CD4-positive, alpha-beta T cell treated with Interleukin-1 beta for 1 hour (primary cell): ENCODE data around the gene YPEL5.
A peak's percentile ranks its signal among the peaks of the same experiment; 100 is the strongest.

ENCODE experiments used
- DNase-seq, 2 donors: peaks; one replicate each; pipeline ENCODE4 v3.0.0-alpha.2; 2020 to 2022

The YPEL5 gene

DNA sequence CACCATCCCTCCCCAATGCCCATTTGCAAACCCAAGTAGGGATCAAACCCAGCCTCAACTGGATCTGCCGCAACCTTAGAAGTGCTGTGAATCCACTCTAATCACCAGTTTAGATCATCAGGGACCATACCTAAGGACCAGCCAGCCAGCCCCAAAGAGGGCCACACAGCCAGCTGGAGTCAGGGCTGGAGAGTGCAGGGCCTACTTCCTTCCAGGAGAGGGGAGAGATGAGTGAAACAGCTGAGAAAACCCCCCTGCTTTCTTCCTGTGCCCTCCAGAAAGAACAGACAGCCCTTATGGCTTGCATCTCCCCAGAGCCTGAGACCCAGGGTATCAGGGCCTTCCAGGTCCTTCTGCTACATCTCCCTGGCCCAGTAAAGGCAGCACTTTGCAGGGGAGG lies 25.8 kb downstream of the YPEL5 start:
- DNase-seq: peak in 1 of 2 donors; percentile 18

GRCh38 chr2:30177440-30177839 lies 30.6 kb downstream of the YPEL5 start:
- DNase-seq: no peak

DNA sequence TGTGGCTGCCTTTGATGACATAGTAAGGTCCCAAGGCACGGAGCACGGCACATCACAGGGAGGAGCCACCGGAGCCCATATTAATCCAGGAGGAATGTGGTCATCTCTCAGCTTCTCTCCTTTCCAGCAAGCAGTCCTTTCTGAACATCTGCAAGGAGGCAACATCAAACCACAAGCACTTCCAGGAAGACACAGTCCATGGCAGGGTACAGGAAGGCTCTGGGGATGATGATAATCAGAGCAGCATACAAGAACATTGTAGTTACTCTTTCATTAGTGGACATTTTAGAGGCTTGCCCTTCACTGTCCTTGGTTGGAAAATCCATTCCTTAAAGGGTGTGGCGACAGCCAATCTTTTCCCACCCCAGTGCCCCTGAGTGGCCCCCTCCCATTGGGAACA lies 31.1 kb downstream of the YPEL5 start:
- DNase-seq: no peak

DNA sequence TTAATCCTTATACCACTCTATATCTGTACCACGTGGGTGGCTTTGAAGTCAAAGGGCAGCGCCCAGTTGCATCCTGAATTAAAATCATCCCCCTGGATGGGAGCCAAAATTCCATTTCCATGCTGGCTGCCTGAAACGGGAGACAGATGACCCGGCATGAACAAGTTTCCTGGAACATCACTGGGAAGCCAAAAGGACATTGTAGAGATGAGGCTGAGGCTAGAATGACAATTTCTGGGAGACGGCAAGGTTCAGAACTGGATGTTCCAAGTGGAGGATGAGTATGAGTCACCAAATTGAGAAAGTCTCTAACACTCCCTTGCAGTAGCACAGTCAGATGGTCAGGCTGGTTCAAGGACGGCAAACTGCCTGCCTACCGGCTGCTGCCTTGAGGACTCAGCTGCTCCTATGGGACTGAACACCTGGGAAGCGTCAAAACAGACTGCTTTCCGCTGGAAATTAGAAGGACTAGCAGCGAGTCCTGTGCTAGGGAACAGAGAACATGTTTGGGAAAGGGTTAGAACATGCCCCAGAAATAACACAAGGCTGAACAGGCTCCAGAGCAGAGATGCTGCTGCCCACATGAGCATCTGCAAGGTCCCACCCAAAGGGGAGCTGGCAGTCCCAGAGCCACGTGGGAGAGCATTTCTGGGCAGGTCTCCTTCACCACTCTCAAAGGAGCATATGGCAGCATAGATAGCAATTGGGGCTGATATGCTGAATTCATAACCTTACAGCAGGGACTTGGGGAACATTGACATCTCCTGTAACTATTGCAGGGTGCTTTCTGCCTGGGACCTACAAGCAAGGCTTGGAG lies 32.0 kb downstream of the YPEL5 start:
- peak in 1 of 2 donors; percentile 4 for DNase-seq

- DNase-seq: no peak
These were observed 32.7 kb downstream of the YPEL5 start for GRCh38 chr2:30179536-30179935.

DNA sequence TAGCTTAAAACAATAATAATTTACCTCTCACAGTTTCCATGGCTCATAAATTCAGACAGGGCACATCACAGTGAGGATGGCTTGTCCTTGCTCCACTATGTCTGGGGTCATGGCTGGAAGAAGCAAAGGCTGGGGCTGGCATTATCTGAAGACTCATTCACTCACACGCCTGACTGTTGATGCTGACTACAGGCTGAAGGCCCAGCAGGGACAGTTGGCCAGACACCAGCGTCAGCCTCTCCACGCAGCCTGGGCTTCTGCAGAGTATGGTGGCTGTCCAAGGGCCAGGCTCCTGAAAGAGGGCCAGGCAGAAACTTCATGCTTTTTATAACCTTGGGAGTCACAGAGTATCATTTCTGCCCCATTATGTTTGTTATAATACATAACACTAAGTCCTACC lies 33.4 kb downstream of the YPEL5 start:
- DNase-seq: no peak

- DNase-seq: no peak
These were observed 34.4 kb downstream of the YPEL5 start for GRCh38 chr2:30181176-30181575.

- DNase-seq: no peak
These were observed 37.2 kb downstream of the YPEL5 start for GRCh38 chr2:30184035-30184434.

DNA sequence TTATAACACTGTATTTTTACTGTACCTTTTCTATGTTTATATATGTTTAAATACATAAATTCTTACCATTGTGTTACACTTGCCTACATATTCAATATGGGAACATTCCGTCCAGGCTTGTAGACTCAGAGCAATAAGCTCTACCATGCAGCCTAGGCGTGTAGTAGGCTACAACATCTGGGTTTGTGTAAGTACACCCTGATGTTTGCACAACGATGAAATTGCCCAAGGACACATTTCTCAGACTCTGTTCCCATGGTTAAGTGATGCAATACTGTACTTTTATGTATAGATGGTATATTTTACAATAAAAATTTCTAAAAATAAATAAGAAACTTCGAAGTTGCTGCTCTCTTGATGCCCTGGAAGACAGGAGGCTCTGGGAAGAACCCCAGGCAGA lies 38.4 kb downstream of the YPEL5 start:
- DNase-seq: no peak

- no peak for DNase-seq
These were observed 41.5 kb downstream of the YPEL5 start for GRCh38 chr2:30188292-30188691.

GRCh38 chr2:30190637-30191036 lies 43.8 kb downstream of the YPEL5 start:
- DNase-seq: no peak

- DNase-seq: no peak
These were observed 44.3 kb downstream of the YPEL5 start for GRCh38 chr2:30191107-30191506.

DNA sequence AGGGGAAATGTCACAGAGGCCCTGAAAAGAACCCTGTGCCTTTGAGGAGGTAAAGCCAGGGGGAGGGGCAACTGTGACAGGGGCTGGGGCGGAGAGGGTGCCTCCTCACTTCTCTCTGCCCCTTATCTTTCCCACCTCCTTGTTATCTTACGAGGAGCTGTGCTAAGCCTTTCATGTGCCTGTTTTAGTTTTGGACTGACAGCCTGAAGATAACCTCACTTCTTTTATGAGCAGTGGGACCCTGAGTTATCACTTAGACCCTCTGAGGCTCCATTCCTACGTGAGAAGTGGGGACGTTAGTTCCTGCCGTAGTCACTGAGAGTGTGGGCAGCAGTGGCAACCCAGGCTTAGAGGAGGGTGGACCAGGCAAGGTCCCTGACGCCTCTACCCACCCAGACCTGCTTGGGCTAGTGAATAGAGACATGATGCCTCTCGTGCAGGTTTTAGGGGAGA lies 45.0 kb downstream of the YPEL5 start:
- DNase-seq: no peak

- no peak for DNase-seq
These were observed 45.5 kb downstream of the YPEL5 start for GRCh38 chr2:30192314-30192713.

GRCh38 chr2:30193104-30193681 lies 46.4 kb downstream of the YPEL5 start:
- DNase-seq: no peak

DNA sequence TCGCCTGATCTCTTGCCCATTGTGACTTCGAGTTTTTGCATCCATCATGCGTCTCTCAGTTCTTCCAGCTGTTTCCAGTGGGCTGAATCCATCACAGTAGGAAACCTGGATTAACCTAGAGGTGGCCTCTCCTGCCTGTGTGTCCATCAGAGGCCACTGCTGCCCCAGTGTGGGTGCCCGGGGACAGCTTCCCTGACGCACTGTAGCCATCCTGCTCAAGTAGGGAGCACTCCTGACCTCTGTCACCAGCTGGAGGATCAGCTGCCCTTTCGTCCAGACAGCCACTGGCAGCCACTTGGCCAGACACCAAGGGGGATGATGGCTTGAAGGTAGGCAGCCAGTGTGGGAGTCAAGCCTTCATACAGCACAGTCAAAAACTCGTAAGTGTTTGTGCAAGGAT lies 47.6 kb downstream of the YPEL5 start:
- no peak for DNase-seq

DNA sequence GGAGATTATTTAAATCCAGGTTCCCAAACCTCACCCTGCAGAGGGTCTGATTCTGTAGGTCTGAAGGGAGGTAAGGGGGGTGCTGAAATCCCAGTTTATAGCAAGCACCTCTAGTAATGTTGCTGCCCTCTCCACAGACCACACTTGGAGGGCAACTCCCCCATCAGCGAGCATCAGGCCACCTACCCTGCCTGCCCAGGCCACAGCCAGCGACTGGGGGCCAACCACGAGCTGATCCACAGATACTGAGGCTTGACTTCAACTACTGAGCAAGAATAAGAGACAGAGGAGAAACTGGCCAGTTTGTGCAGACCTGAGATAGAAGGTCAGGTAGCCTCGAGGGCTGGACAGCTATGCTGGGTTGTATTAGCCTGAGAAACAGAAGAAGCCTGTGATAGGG lies 48.2 kb downstream of the YPEL5 start:
- DNase-seq: no peak

- no peak for DNase-seq
These were observed 50.9 kb downstream of the YPEL5 start for GRCh38 chr2:30197570-30198192.

GRCh38 chr2:30201990-30202389 lies 55.2 kb downstream of the YPEL5 start:
- no peak for DNase-seq

- no peak for DNase-seq
These were observed 56.3 kb downstream of the YPEL5 start for GRCh38 chr2:30203156-30203555.

- no peak for DNase-seq
These were observed 57.5 kb downstream of the YPEL5 start for GRCh38 chr2:30204281-30204680.

DNA sequence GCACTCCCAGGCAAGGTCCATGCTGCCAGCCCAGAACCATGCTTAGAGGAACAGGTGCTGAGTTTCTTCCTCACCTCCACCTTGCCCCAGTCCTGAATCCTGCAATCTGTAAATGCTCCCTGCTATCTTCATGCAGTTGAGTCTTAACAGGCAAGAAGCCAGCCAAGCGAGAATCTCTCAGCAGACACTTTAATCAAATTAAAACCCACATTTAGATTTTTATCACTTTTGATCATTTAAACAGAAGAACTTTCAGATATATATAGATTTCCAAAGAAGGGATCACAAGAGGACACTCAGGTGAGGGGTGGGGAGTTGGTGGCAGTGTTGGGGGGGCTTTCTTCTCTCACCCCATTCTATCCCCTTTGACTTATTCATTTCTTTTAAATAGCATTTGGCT lies 58.6 kb downstream of the YPEL5 start:
- DNase-seq: no peak

DNA sequence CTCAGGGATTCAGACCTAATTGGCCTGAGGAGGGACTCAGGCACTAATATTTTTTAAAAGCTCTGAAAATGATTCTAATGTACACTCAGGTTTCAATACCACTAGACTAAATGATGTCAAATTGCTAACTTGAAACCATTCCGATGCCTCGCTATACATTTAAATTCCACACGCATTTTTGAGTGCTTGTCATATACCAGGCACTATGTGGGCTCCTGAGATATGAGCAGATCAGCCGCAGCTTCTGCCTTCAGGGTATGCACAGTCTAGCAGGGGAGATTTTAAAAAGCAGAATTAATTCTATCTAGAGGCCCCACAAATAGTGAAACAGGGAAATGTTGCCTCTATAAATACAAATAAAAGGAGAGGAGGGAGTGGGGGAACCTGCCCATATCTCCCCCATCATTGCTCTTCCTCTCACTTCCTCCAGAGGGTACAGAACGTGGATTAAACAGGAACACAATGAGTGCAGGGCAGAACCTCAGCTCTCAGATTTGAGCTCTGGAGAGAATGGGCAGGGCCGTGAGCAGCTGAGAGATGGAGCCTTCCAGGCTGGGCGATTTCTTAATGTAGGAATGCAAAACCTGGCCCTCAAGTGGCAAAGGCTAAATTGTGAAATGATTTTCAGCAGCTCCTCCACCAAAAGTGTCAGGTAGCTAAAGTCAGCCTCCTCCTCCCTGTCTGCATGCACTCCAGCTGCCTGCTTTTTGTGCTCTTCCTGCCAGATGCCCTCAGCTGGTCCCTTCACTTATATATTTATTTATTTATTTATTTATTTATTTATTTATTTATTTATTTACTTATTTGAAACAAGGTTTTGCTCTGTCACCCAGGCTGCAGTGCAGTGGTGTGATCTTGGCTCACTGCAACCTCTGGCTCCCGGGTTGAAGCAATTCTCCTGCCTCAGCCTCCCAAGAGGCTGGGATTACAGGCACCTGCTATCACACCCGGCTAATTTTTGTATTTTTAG lies 59.9 kb downstream of the YPEL5 start:
- DNase-seq: no peak
